ENCODE data around the gene RPS6KA5.
"Not testable (repeated sequence)": the region's sequence is repeated elsewhere in the genome, so short reads cannot be mapped to it uniquely, and the experiment has no call there.

The RPS6KA5 gene

GRCh38 chr14:90943367-90943766, 117.1 kb downstream of the RPS6KA5 start:
- in situ Hi-C loops (cut with MboI; ENCODE audit: low sequenced_read_pairs): no loop called here

- in situ Hi-C loops (cut with MboI; ENCODE audit: low sequenced_read_pairs): no loop called here
Observed at GRCh38 chr14:90942511-90942910, 117.9 kb downstream of the RPS6KA5 start.

DNA sequence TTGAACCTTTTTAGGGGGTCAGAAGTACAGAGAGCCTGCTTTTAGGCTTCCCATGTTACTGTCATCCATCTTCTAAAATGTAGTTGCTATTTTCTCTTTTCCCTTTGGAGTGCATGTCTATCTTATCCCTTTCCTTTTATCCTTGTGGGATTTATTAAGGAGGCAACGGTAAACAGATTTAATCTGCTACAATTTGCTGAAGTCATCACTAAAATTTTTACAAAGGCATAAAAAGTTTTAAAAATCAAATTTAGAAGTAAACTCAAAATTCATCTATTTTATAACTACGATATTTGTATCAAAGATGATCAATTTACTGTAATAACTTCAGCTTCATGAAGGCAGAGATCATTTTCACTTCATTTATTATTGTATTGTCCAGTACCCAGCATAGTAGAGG, 118.7 kb downstream of the RPS6KA5 start:
- in situ Hi-C loops (cut with MboI; ENCODE audit: low sequenced_read_pairs): no loop called here

- in situ Hi-C loops (cut with MboI; ENCODE audit: low sequenced_read_pairs): no loop called here
Observed at GRCh38 chr14:90940318-90940962, 120.0 kb downstream of the RPS6KA5 start.

DNA sequence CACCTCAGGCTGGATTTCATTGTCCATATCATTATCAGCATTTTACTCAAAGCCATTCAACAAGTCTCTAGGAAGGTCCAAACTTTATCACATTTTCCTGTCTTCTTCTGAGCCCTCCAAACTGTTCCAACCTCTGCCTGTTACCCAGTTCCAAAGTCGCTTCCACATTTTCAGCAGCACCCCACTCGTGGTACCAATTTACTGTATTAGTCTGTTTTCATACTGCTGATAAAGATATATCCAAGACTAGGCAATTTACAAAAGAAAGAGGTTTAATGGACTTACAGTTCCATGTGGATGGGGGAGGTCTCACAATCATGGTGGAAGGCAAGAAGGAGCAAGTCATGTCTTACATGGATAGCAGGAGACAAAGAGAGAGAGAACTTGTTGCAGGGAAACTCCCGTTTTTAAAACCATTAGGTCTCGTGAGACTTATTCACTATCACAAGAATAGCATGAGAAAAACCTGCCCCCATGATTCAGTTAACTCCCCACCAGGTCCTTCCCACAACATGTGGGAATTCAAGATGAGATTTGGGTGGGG, 121.1 kb downstream of the RPS6KA5 start:
- in situ Hi-C loops (cut with MboI; ENCODE audit: low sequenced_read_pairs): not testable (repeated sequence)

DNA sequence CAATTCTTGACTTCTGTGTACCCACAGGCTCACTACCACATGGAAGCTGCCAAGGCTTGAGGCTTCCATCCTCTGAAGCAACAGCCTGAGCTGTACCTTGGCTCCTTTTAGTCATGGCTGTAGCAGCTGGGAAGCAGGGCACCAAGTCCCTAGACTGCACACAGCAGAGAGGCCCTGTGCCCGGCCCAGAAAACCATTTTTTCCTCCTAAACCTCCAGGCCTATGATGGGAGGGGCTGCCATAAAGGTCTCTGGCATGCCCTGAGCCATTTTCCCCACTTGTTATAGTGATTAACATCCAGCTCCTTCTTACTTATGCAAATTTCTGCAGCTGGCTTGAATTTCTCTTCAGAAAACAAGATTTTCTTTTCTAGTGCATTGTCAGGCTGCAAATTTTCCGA, 121.8 kb downstream of the RPS6KA5 start:
- in situ Hi-C loops (cut with MboI; ENCODE audit: low sequenced_read_pairs): no loop called here

- in situ Hi-C loops (cut with MboI; ENCODE audit: low sequenced_read_pairs): no loop called here
Observed at GRCh38 chr14:90936757-90937440, 123.5 kb downstream of the RPS6KA5 start.

DNA sequence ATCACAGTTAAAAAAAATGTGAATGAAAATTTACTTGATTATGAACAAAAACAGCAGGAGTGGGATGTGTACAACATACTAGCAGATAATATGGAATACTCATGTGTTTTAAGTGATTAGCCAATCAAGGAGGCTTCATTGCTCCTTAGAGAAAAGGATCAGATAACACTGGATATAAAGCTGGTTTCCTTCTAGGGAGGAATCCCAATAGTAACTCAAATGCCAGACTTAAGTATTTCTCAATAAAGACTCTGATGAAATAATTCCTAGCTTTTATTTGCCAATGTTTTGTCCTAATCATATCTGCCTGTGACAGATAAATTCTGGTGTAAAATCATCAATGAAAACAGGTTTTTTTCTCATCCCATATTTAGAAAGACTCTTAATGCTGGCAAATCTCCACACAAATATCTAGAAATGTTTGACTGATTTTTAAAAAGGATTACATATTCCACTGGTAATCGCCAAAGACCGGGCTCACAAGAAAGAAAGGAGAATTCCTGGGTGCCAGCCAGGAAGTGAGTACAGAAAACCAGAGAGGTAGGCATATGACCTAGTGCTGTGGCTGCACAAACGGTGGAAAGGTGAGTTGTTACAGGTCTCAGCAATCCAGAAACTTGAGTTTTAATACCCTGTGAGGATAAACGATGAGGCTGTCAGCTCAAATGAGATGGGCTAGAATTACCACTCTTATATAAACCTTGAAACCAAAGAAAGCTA, 135.7 kb downstream of the RPS6KA5 start:
- in situ Hi-C loops (cut with MboI; ENCODE audit: low sequenced_read_pairs): no loop called here

DNA sequence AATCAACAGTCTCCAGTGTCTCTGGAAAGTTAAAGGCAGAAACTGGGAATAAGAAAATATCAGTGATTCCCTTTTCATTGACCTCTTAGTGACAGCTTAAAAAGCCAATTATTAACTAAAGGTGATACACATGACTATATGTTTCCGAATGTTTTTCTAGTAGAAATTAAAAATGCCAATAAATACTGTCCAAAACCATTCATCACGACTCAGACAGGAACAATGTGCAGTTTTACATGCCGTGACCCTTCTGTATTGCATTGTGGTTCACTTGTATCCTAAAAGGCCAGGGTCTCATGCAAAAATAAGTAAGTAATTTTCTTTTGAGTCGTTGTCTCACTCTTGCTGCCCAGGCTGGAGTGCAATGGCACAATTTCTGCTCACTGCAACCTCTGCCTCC, 138.3 kb downstream of the RPS6KA5 start:
- in situ Hi-C loops (cut with MboI; ENCODE audit: low sequenced_read_pairs): no loop called here

DNA sequence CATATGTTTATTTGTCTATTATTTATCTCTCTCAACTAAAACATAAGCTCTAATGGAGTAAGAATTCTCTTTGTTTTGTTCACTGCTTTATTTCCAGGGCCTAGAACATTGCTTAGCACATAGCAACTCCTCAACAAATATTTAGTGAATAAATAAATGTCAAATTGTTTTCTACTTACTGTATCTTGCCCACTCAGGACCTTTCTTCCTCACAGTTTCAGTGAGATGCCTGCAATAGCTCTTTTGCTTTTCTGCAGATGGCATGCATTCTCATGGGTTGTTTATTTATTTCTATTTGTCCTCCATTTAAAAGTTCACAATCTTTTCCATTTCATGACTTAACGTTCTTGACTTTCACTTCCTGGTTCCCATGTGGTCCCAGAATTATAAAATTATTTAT, 149.3 kb downstream of the RPS6KA5 start:
- in situ Hi-C loops (cut with MboI; ENCODE audit: low sequenced_read_pairs): no loop called here

DNA sequence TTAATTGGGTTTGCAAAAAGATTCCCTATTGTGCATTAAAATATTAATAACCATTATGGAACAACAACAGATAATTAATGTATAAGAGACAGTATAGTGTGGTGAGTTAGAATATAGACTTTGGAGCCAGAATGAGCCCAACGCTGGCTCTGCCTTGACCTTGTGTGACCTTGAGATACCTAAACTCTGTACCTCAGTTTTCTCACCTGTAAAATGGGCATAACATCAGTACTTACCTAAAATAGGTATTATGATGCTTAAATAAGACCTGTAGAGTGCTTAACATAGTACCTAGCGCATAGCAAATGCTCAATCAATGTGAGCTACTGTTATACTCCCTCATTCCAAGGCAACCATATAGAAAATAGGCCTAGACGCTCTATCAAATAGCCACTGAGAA, 153.3 kb downstream of the RPS6KA5 start:
- in situ Hi-C loops (cut with MboI; ENCODE audit: low sequenced_read_pairs): loop anchor here (10.0 kb wide), 1 partner anchor 378 kb away; no protein-coding TSS in a partner anchor

DNA sequence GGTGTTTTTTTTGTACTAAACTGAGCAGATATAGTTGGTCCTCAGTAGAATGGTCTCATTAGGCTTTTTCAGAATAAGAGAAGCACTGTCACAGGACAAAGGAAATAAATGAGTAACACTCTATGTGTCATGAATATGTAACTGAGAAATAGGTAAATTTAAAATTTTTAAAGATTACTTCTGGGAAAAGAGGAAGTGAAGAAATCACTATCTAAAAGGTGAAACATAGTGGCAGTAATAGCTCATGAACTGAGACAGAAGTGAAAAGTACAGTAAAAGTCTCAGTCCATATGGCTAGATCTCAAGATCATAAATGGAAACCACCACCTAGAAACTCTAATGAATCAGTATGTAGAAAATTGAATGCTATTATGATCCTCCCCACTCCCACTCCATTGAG, 154.9 kb downstream of the RPS6KA5 start:
- in situ Hi-C loops (cut with MboI; ENCODE audit: low sequenced_read_pairs): loop anchor here (10.0 kb wide), 1 partner anchor 379 kb away; no protein-coding TSS in a partner anchor

DNA sequence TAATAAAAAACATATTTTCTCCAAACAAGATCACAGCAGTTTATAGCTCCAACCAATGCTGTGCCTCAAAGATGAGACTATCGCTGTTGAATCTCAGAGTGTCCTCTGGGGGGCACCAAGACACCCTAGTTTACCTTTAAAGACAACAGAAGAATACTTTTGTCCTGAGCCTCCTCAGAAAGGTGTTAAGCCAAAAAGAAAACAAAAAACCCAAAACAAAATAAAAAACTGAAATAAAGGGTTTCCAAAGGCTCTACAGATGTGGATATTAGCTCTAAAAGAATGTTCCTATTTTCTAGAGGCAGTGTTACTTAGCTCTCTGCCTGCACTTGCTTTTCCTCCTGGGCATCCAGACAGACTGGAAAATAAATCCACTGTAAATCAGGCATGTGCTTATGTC, 157.3 kb downstream of the RPS6KA5 start:
- in situ Hi-C loops (cut with MboI; ENCODE audit: low sequenced_read_pairs): loop anchor here (5.0 to 10.0 kb wide), 2 partner anchors 274 to 382 kb away; no protein-coding TSS in a partner anchor

DNA sequence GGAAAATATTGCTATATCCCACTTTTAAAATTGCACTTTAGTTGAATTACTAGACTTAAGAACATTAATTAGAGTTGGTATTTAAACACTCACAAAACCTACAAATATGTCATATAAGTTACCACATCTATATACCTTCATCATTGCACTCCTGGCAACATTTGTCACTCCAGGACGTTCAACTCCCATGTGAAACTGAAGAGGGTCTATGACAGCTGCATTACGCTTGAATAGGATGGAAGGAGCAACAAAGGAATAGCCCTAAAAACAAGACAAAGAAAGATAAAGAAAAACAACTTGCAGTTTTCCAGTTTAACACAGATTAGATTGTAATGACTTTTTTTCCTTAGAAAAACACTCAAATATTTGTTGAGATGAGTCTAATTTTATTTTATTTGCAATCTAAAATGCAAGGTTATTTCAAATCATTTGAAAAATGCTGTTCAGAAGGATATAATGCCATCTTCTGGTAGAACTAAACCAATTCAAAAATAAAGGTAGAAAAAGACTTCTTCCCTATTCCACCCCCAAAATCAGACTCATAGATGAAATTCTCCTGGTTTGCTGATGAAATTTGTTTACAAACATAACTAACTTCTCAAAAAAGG, 159.9 kb downstream of the RPS6KA5 start:
- in situ Hi-C loops (cut with MboI; ENCODE audit: low sequenced_read_pairs): loop anchor here (5.0 to 10.0 kb wide), 2 partner anchors 277 to 384 kb away; no protein-coding TSS in a partner anchor

DNA sequence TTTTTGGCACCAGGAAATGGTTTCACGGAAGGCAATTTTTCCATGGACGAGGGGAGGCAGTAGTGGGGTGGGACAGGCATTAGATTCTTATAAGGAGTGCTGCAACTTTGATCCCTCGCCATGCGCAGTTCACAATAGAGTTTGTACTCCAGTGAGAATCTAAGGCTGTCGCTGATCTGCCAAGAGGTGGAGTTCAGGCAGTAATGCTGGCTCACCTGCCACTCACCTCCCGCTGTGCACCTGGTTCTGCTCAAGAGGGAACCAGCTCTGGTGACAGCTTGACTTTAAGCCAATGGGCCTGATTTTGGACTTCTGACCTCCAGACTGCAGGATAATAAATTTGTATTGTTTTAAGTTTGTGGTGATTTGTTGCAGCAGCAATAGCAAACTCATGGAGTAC, 163.4 kb downstream of the RPS6KA5 start:
- in situ Hi-C loops (cut with MboI; ENCODE audit: low sequenced_read_pairs): no loop called here

GRCh38 chr14:90894241-90894640, 166.2 kb downstream of the RPS6KA5 start:
- in situ Hi-C loops (cut with MboI; ENCODE audit: low sequenced_read_pairs): no loop called here

DNA sequence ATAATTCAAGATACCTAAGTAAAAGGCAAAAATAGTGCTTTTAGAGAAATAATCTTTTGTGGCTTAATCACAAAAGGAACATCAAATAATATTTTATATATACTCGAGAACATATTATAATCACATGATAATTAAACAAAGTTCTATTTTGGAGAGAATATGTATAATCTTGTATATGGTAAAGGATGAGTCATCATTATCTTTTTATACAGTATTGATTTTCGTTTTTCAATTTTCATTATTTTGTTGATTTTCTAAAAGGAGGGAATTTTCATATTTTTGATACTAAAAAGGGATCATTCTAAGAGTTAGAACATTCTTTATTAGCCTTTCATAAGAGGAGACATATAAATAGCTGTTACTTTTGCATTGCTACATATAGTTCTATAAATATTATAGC, 166.9 kb downstream of the RPS6KA5 start:
- in situ Hi-C loops (cut with MboI; ENCODE audit: low sequenced_read_pairs): no loop called here

DNA sequence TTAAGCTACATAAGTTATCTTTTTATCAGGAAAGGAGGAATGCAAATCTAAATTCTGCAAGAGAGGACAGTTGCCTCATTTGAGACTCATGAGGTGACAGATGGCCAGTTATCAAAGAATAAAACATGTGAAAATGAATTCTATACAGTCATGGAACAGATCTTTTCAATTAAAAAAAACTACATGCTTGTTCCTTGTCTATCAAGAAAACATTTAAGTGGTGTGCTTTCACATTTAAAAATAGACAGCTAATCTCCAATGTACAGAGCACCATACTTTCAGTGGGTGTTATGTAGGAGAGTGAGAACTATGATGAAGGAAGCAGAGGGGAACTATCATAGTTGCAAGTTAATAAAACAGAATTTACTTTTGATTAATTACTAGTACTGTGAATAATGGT, 167.5 kb downstream of the RPS6KA5 start:
- in situ Hi-C loops (cut with MboI; ENCODE audit: low sequenced_read_pairs): no loop called here

DNA sequence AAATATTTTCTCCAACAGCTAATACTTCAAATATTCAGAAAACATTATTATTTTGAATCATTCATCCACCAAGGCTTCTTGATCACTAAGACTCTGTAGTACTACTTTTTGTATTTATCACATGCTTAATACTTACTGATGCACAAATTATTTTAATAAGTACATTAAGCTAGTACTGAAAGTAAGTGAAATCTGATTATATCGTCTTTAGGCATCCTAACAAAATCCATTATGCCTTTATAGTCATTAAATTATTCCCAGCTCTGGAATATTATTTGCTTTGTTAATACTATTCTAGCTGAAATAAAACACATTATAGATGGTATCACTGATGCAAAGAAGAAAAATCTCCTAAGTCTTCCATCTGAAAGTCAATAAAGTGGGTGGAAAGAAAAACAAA, 169.1 kb downstream of the RPS6KA5 start:
- in situ Hi-C loops (cut with MboI; ENCODE audit: low sequenced_read_pairs): no loop called here

GRCh38 chr14:90890322-90891020, 170.0 kb downstream of the RPS6KA5 start:
- in situ Hi-C loops (cut with MboI; ENCODE audit: low sequenced_read_pairs): no loop called here

Measured in HL-60/S4 (cell line).